Measurements from ENCODE around the gene CCDC191.

CCDC191 gene

GRCh38 chr3:113966172-113966571 lies 90.2 kb downstream of the CCDC191 start:
- no peak for DNase-seq (ENCODE audit: low read depth)

GRCh38 chr3:113963879-113964278 lies 92.4 kb downstream of the CCDC191 start:
- no peak for DNase-seq (ENCODE audit: low read depth)

GRCh38 chr3:113954091-113954685 lies 102.1 kb downstream of the CCDC191 start:
- no peak for DNase-seq (ENCODE audit: low read depth)

- no peak for DNase-seq (ENCODE audit: low read depth)
These were observed 102.6 kb downstream of the CCDC191 start for GRCh38 chr3:113953677-113954076.

GRCh38 chr3:113952921-113953320 lies 103.4 kb downstream of the CCDC191 start:
- no peak for DNase-seq (ENCODE audit: low read depth)

- no peak for DNase-seq (ENCODE audit: low read depth)
These were observed 108.1 kb downstream of the CCDC191 start for GRCh38 chr3:113948015-113948917.

- DNase-seq (ENCODE audit: low read depth): peak; percentile 27
These were observed 108.8 kb downstream of the CCDC191 start, which contains the start of gene ZDHHC23 for GRCh38 chr3:113947372-113948014. Gene ZDHHC23 (plus strand): TSS chr3:113948013. CDS start chr3:113948803, 790 bp downstream.

- no peak for DNase-seq (ENCODE audit: low read depth)
These were observed 109.5 kb downstream of the CCDC191 start for GRCh38 chr3:113946831-113947230.

- no peak for DNase-seq (ENCODE audit: low read depth)
These were observed 128.8 kb downstream of the CCDC191 start for GRCh38 chr3:113927556-113927955.

GRCh38 chr3:113914646-113915045 lies 141.7 kb downstream of the CCDC191 start:
- DNase-seq (ENCODE audit: low read depth): no peak

Data from stimulated activated CD8-positive, alpha-beta memory T cell treated with anti-CD3 and anti-CD28 coated beads, Interleukin-15, amount 100 ng/mL, for 1 hour (primary cell).